NCI-H345 (cell line): Measurements from ENCODE around the gene SARM1.
A peak's percentile ranks its signal among the peaks of the same experiment; 100 is the strongest.
"Not testable (repeated sequence)": the region's sequence is repeated elsewhere in the genome, so short reads cannot be mapped to it uniquely, and the experiment has no call there.

Experiments
- DNase-seq: peaks from one replicate; lab custom pipeline; 2025; lab: John Stamatoyannopoulos, UW

The SARM1 gene

DNA sequence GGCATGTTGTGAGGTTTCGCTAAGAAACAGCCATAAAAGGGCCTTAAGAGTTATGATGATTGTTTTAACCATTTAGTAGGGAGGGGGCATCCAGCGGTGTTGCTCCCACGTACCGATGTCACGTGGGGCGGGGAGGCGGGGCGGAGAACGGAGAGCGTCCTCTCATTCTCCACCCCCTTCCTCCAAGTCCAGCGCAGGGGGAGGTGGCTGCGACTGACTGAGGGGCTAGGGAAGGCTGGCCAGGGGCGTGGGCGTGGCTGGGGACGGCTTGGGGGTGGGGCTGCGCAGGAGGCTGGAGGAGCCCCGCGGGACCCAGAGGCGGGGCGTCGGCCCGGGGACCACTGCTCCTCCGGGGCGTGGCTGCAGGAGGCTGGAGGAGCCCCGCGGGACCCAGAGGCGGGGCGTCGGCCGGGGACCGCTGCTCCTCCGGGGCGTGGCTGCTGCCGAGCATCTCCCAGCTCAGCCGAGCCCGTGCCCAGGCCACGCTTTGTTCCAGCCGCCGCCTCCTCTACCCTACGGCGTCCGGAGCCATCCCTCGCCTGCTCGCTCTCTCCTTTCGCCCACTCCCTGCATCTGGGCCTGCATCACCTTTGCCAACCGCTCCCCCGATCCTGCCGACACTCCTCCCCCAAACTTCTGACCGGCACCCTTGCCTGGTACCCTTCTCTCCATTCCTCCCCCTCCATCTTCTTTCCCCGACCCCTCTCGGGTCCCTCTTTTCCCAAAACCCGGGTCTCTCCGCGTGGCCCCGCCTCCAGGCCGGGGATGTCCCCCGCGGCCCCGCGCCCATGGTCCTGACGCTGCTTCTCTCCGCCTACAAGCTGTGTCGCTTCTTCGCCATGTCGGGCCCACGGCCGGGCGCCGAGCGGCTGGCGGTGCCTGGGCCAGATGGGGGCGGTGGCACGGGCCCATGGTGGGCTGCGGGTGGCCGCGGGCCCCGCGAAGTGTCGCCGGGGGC is at the start of gene SARM1:
Gene SARM1, plus strand, starts transcription at position 450 of the 958 bp plus-strand sequence. Its CDS starts 339 bp downstream, at position 789.
- DNase-seq = peak; percentile 97

DNA sequence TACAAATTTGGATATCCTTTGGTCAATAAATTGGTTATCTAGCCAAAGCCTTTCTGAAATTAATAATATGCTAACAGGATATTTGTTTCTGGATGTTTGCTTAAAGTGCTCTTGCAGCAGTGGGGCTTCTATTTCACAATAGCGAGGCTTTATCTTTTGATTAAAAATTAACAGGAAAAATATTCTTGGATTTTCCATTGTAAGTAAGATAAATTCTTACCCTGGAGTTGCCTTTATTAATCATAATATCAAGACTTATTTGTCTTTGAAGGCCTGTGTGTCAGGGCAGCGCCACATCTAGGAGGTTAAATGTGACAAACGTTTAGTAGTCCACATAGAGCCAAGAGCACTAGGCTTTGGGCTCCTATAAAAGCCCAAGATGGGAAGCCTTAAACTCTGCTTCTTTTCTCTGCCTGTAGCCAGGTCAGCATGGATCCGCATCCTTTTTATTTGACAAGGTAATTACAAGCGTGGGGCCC is 47.2 kb upstream of the SARM1 start:
- no peak for DNase-seq

DNA sequence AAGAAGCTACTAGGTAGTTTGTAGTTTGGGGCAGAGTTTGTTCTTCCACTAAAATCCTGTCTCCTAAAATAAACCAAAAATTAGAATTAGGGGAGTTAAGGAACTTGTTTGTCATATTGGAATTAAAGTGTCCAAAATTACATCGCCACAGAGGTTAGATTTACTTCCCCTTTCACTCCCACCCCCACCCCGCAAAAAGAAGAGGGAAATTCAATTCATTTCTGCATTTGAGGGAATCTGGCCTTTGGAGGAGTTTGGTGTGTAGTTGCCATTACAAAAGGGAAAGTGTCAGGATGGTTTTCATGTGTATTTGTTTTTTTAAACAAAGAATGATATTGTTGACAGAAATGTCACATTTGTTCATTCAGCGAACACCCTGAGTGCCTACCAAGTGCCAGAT is 46.7 kb upstream of the SARM1 start:
- no peak for DNase-seq

DNA sequence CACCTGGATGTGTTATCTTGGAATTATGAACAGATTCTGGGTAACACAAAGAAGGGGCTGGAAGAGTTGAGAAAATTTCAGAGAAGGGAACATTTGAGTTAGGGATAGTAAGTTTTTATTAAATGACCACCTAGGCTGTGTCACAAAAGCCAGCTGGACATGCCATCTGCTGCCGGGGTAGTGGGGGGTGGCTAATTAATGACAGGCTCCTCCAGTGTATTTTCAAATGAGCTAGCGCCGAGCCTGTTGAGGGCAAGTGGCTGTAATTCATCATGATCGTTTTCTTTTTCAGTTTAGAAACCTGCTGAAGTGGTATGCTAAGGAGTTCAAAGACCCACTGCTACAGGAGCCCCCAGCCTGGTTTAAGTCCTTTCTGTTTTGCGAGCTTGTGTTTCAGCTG is 46.3 kb upstream of the SARM1 start:
- DNase-seq = no peak

DNA sequence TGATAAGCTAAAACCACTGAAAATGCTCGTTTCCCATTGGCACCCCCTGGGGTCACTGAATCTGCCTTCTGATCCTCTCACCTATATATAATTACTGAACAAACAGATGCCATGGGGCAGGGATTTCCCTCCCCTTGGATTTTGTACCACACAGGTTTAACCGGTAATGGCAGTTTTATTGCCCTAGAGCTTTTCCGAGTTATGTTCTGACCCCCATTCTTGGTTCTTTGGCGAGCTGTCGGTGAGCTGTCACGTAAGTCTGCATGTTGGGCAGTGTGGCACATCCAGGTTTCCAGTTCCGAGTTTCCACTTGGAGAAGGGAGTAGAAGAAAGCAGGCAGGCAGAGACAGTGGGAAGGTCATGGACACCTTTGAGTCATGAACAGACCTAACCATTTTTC is 45.4 kb upstream of the SARM1 start:
- DNase-seq = no peak

DNA sequence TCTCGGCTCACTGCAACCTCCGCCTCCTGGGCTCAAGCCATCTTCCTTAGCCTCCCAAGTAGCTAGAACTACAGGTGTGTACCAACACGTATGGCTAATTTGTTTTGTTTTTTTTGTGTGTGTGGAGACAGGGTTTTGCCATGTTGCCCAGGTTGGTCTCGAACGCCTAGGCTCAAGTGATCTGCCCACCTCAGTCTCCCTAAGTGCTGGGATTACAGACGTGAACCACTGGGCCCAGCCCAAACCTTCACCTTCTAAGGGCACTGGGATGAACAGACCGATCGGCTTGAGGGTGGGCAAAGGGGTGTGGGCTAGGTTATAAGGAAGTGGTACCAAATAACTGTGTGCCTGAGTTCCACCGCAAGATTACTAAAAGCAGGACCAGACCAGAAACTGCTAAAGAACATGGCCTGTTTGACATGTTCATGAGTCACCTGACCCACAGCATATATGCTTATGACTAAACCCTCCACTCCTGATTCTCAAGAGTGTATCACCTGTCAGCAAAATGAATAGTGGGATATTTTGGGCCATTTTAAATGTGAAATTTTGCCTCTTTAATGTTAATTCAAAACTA is 44.4 kb upstream of the SARM1 start:
- DNase-seq = no peak

DNA sequence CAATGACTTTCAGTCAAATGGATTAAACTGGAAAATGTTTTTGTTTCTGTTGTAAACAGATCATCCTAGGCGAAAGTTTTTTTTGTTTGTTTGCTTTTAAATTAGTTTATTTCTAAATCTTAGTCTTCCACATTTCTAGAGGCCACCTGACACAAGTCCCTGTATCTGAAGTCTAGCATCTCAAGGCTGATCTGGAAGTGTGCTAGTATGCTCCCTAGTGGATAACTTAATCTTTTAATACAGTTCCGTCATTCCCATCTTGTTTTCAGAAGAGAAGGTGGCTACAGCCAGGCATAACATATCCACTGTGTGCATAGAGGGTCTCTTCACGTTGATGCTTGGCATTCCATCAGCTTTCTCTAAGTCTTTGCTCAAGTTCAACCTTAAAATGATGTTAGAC is 43.8 kb upstream of the SARM1 start:
- DNase-seq = no peak

DNA sequence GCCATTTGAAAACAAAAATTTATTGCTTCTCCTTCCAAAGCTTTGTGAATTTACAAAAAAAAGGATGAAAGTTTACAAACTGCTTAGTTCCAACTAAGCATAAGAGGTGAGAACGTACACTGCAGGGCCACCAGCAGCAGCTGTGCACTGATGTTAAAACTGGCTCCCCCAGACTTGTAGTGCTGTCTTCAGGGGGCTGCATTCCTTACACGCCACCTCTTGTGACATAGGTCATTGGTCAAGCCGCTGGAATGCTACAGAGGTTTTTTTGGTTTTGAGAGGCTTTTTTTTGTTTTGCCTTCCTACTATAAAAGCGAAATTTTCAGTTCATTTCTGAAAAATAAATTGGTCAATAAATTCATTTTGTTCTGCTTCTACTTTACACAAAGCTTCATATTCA is 43.2 kb upstream of the SARM1 start:
- no peak for DNase-seq

DNA sequence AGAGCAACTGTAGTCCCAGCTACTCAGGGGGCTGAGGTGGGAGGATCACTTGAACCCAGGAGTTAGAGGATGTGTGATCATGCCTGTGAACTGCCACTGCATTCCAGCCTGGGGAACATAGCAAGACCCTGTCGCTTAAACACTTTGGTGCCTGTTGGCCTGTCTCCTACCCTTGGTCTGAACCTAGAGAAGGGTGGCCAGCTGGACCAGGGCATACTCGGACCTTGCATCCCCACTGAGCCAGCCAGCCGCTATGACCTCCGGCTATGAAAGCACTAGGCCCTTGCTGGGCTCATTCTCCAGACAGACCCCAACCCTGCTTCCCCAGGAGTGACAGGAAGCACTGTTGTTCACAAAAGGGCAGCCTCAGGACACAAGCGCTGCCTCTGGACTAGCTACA is 40.8 kb upstream of the SARM1 start:
- DNase-seq = no peak

DNA sequence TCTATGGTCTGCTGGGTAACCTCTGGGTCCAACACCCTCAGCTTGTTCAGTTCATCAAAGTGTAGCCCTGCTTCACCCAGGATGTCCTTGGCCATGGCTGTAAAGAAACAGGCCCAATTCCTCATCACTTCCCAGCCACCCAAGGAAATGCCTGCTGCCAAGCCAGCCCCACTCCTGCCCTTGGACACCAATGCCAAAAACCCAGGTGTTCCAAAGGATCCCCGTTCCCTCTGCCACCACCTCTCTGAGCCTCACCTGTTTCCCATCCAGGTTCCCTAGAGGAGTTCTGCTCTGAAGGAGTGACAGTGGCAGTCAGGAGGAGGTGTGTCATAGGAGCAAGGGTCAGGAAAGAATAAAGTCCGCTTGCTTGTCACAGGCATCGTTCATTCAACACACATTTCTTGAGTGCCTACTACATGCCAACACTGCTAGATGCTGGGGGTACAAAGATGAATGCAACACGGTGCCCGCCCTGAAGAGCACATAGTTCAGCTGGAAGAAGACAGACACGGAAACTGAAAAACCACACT is 39.5 kb upstream of the SARM1 start:
- DNase-seq = no peak

DNA sequence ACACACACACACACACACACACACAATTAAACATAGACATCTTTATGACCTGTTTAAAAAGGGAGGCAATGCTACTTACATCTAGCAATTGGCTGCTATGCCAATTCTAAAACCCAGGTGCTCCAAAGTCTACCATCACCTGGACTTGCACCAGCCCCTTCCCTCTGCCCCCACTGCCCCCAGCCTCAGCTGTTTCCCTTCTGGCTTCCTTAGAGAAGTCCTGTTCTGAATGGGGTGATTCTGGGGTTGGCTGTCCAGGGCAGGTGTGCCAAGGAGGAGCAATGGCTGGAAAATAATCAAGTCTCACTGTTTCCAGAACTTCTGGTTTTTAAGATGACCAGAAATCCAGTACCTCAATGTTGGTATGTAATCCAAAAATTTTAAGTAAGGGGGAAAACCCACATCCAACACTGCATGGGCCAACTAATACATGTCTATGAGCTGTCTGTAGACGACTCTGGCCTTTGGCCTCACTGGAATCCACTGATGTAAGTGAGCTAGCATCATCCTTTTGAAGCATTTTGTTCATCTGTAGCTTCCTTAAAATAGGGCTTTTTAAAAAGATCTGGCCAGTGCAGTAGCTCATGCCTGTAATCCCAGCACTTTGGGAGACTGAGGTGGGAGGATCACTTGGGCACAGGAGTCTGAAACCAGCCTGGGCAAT is 38.3 kb upstream of the SARM1 start:
- DNase-seq = no peak

DNA sequence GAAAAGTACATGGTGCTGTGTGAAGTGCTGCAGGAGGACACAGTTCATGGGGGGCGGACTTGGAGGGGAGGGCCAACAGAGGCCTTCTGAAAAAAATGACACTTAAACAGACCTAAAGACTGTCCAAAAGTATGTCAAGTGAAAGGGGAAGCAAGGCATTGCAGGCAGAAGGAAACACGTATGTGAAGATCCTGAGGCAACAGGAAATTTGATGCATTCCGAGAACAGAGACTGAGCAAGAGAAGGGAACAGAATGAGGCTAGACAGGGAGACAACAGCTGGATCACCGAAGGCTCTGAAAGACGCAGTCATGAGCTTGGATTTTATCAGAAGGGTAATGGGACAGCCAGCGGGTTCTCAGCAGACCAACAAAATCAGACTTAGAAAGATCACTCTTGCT is 37.3 kb upstream of the SARM1 start:
- no peak for DNase-seq

DNA sequence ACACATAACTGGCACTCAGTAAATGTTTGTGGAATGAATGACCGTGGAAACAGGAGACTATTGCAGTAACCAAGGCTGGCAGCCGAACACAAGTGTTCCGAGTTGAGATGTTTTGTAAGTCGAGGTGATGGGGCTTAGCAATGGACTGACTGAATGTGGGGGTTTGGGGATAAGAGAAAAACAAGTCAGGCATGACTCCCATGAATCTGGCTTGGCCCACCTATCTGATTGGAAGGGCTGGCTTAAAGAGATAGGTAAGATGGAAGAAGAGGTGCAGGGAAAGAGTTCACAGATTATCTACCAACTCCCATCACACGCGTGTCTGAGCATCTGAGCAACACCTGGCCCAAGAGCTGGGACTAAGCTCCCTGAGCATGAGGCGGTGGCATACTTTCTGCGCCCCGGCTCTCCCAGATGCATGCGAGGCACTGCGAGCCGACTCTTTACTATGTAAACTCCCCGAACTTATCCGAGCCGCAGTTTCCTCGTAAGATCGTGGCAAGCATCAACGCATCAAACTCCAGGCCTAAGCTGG is 36.8 kb upstream of the SARM1 start:
- no peak for DNase-seq

DNA sequence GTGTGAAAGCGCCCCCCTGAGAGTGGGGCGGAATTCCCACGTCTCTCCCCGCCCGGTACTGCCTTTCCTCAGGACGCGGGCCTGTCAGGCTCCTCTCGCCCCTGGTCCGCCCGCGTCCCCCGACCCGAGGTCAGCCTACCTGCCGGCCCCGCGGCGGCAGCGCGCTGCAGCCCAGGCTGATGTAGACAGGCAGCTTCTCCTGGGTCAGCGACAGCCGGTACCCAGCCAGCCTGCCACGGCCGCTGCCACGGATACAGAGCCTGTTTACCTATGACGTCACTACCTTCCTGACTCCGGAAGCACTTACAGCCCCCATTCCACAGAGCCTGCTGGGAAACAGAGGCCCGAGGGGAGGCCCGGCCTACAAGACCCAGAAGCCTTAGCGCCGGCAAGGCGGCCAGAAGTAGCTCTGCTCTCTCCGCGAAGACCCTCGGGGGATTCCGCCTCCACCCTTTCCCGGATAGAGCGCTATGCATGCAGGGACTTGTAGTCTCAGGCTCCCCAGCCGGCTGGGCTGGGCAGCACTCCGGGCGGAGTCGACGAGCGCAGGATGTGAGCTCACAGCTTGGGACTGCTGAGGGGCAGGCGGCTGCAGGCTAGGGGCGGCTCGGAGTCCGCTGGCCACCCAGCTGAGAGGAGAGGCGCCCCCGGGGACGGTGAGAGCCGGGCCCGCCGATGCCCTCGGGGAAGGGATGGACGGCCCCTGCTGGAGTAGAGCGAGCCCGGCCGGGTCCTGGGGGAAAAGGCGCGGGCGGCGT is 36.1 kb upstream of the SARM1 start, which contains the start of the genes IFT20 and TNFAIP1:
Gene IFT20, minus strand, starts transcription at position 272 of the 758 bp plus-strand sequence. CDS start 3,487 bp downstream, outside the sequence.
Gene TNFAIP1, plus strand, starts transcription at position 561 of the 758 bp plus-strand sequence. CDS start 3,761 bp downstream, outside the sequence.
- peak; percentile 100 for DNase-seq

DNA sequence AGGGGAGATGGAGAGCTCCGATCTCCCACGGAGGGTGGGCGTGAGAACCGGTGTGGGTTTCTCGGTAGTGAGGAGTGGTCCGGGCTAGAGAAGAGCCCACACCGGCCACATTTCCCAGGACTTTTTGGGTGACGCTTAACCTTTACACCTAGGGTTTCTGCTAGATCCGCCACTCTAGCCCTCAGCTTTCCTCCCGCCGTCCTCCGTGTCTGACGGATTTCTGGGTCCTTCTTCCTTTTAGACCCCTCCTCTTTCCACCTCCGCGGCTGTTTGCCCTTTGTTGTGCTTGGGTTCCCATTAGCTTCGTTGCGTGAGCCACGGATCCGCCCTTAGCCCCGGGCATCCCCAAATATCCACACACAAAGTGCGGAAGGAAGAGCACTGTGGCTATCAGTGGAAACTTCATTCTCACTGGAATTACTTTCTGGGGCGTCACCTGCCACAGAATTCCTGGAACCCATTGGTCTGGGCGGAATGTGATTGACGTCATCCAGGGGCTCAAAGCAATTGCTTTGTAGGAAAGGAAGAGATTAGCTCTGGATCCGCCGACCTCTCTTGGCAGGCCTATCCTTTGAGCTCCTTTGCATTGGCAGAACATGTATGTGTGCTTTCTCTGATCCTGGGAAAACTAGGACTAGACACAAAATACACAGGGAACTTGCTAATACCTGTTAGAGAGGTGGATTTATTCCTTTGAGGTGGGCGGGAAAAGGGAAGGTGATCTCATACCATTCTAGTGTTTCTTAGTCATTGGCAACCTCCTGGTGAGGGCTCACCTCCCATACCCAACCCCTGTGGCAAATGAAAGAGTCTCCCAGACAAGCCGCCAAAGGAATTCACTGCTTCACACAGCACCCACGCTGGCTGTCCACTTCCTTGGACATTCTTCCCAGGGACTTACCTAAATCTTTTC is 35.3 kb upstream of the SARM1 start:
- peak; percentile 58 for DNase-seq

DNA sequence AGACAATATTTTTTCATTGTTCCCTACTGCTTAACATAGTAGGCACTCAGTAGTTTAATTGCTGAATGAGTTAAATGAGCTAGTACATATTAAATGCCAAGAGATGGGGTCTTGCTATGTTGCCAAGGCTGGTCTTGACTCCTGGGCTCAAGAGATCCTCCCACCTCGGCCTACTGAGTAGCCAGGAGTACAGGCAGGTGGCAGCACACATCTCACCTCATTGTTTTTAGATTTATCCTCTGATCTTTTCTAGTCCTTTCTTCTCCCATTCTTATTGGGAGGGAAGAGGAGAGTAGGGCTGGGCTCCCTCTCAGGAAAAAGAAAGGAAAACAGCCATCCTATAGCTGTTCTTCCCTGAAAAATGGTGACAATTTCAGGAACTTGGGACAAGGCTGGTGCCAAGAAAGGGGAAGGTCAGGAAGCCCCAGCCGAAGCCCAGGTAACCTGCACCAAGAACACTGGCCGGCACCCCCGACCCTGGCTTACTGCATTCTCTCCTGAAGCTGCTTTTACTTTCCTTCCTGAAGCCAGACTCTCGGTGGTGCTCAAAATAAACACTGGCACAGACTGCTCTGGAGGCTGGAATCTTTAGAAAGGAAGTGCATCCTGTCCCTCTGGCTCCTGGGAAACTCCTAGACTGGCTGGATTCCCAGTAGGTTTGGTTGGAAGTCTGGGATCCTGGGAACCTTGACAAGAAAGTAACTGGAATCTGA is 33.3 kb upstream of the SARM1 start:
- no peak for DNase-seq

DNA sequence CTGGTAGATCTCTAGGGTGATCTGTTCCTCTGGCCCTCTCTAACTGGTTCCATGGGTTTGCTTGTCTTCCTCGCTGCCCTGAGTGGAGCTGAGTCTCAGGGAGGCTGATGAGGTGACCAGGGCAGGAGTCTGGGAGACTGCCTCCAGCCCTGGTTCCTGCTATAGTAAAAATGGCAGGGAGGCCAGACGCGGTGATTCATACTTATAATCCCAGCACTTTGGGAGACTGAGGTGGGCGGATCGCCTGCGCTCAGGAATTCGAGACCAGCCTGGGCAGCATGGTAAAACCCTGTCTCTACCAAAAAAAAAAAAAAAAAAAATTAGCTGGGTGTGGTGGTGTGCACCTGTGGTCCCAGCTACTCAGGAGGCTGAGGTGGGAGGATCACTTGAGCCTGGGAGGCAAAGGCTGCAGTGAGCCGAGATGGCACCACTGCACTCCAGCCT is 32.7 kb upstream of the SARM1 start:
- not testable (repeated sequence) for DNase-seq

DNA sequence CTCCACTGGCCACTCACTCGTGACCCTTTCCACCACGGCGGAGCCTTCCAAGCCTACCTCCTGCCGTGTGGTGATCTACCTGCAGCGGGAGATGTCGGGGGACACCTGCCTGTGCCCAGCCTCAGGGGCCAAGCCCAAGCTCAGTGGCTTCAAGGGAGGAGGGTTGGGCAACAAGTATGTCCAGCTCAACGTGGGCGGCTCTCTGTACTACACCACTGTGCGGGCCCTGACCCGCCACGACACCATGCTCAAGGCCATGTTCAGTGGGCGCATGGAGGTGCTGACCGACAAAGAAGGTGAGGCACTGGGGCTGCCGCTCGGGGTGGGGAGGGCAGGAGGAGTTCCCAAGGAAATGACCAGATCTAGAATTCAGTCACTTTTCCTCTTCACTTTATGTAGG is 32.1 kb upstream of the SARM1 start:
- no peak for DNase-seq

DNA sequence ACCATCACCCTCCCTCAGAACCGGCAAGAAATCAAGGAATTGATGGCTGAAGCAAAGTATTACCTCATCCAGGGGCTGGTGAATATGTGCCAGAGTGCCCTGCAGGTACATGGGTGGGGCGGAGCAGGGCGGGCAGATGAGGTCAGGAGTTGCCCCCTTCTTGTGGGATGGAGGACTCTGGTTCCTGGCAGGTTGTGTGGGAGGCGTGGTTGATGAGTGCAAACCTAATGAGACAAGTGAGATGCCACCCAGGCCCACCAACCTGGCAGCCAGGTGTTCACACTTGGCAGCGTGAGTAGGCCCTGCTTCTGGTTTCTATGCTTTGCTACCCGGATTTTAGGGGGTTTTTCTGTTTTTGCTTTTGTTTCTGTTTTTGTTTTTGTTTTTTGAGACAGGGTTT is 31.1 kb upstream of the SARM1 start:
- DNase-seq = no peak
